Iris pigment epithelial cell (primary cell): ENCODE measurements around the gene NR2E3.

ENCODE experiments used
- DNase-seq: peaks from one replicate; pipeline ENCODE4 v3.0.0-alpha.2; 2011; ENCODE audit warnings: low read depth

The NR2E3 gene

GRCh38 chr15:71791975-71792374 lies 18.4 kb upstream of the NR2E3 start:
- no peak for DNase-seq

GRCh38 chr15:71792521-71792920 lies 17.8 kb upstream of the NR2E3 start:
- DNase-seq = peak; percentile 59

GRCh38 chr15:71798641-71799040 lies 11.7 kb upstream of the NR2E3 start:
- DNase-seq = no peak

- no peak for DNase-seq
Measured at GRCh38 chr15:71800190-71800589, 10.2 kb upstream of the NR2E3 start.

- peak; percentile 81 for DNase-seq
Measured at GRCh38 chr15:71800835-71801745, 9.3 kb upstream of the NR2E3 start.

GRCh38 chr15:71801935-71802655 lies 8.3 kb upstream of the NR2E3 start:
- no peak for DNase-seq

GRCh38 chr15:71802770-71803169 lies 7.6 kb upstream of the NR2E3 start:
- no peak for DNase-seq

- no peak for DNase-seq
Measured at GRCh38 chr15:71804226-71804625, 6.1 kb upstream of the NR2E3 start.

GRCh38 chr15:71804695-71805470 lies 5.5 kb upstream of the NR2E3 start:
- DNase-seq = no peak

GRCh38 chr15:71806452-71806931 lies 3.9 kb upstream of the NR2E3 start:
- peak; percentile 61 for DNase-seq

- peak; percentile 31 for DNase-seq
Measured at GRCh38 chr15:71807125-71807629, 3.2 kb upstream of the NR2E3 start.

- peak; percentile 40 for DNase-seq
Measured at GRCh38 chr15:71807691-71808091, 2.7 kb upstream of the NR2E3 start.

GRCh38 chr15:71808311-71809020 lies 1.9 kb upstream of the NR2E3 start:
- DNase-seq = no peak

GRCh38 chr15:71809346-71809745 lies 1.0 kb upstream of the NR2E3 start:
- DNase-seq = no peak

GRCh38 chr15:71811036-71811736 lies 832 bp downstream of the NR2E3 start:
- DNase-seq = no peak

- no peak for DNase-seq
Measured at GRCh38 chr15:71811752-71812735, 1.7 kb downstream of the NR2E3 start.

- no peak for DNase-seq
Measured at GRCh38 chr15:71812966-71813722, 2.8 kb downstream of the NR2E3 start.

- no peak for DNase-seq
Measured at GRCh38 chr15:71813723-71814470, 3.5 kb downstream of the NR2E3 start.
